Parathyroid adenoma (tissue), 2 donors: Measurements from ENCODE around the gene CYB561A3.

Source experiments
- H2AFZ ChIP-seq: fragments of 300-600 bp; sonication (generic); one replicate; pipeline ENCODE4 v1.7.0; 2017; ENCODE audit warnings: antibody characterized with exemption, mild to moderate bottlenecking
- H3K27ac ChIP-seq: fragments of 300-600 bp; sonication (generic); one replicate; pipeline ENCODE4 v1.7.0; 2017
- H3K27me3 ChIP-seq: fragments of 300-600 bp; sonication (generic); one replicate; pipeline ENCODE4 v1.7.0; 2017; ENCODE audit warnings: low read length; ENCODE audit not compliant: control insufficient read depth, insufficient read depth
- H3K36me3 ChIP-seq: fragments of 300-600 bp; sonication (generic); one replicate; pipeline ENCODE4 v1.7.0; 2017; ENCODE audit warnings: low read length; ENCODE audit not compliant: control insufficient read depth, insufficient read depth
- H3K4me1 ChIP-seq: fragments of 300-600 bp; sonication (generic); one replicate; pipeline ENCODE4 v1.7.0; 2017; ENCODE audit warnings: control low read depth
- H3K4me2 ChIP-seq: fragments of 300-600 bp; sonication (generic); one replicate; pipeline ENCODE4 v1.7.0; 2017; ENCODE audit warnings: low read length
- H3K4me3 ChIP-seq: fragments of 300-600 bp; sonication (generic); one replicate; pipeline ENCODE4 v1.7.0; 2017; ENCODE audit warnings: low read depth, low read length
- H3K79me2 ChIP-seq: fragments of 300-600 bp; sonication (generic); one replicate; pipeline ENCODE4 v1.7.0; 2017; ENCODE audit warnings: control low read depth
- H3K9ac ChIP-seq: fragments of 300-600 bp; sonication (generic); one replicate; pipeline ENCODE4 v1.7.0; 2017; ENCODE audit warnings: mild to moderate bottlenecking
- H3K9me3 ChIP-seq: fragments of 300-600 bp; sonication (generic); one replicate; pipeline ENCODE4 v1.7.0; 2017; ENCODE audit warnings: low read length; ENCODE audit not compliant: control insufficient read depth
- TF ChIP-seq, protein P1 (sequence below): fragments of 300-600 bp; sonication (generic); IDR thresholded peaks from one replicate; pipeline ENCODE4 v1.7.0; 2017; ENCODE audit warnings: antibody characterized with exemption, mild to moderate bottlenecking
- donor health status: primary hyperparathyroidism.

CYB561A3 gene

GRCh38 chr11:61310749-61311148 lies 50.9 kb downstream of the CYB561A3 start:
- Histone ChIP-seq H3K27ac (no peak overlapping the region), H3K9me3 (no peaks in the 10 kb centered on the region), H2AFZ (no peak overlapping the region), H3K9ac (no peak overlapping the region), H3K4me1 (peaks cover 4% of the 10 kb centered on the region), H3K4me3 (no peak overlapping the region), H3K79me2 (no peaks in the 10 kb centered on the region), H3K36me3 (no peaks in the 10 kb centered on the region), H3K27me3 (no peaks in the 10 kb centered on the region), H3K4me2 (no peak overlapping the region)
- TF ChIP-seq, protein P1, sequence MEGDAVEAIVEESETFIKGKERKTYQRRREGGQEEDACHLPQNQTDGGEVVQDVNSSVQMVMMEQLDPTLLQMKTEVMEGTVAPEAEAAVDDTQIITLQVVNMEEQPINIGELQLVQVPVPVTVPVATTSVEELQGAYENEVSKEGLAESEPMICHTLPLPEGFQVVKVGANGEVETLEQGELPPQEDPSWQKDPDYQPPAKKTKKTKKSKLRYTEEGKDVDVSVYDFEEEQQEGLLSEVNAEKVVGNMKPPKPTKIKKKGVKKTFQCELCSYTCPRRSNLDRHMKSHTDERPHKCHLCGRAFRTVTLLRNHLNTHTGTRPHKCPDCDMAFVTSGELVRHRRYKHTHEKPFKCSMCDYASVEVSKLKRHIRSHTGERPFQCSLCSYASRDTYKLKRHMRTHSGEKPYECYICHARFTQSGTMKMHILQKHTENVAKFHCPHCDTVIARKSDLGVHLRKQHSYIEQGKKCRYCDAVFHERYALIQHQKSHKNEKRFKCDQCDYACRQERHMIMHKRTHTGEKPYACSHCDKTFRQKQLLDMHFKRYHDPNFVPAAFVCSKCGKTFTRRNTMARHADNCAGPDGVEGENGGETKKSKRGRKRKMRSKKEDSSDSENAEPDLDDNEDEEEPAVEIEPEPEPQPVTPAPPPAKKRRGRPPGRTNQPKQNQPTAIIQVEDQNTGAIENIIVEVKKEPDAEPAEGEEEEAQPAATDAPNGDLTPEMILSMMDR = no peak

- no peaks in the 10 kb centered on the region for H3K79me2 ChIP-seq
- TF ChIP-seq, protein P1 = no peak
- no peak overlapping the region for H3K27ac ChIP-seq
- H3K9me3 ChIP-seq = no peaks in the 10 kb centered on the region
- no peak overlapping the region for H3K4me2 ChIP-seq
- H3K27me3 ChIP-seq = no peaks in the 10 kb centered on the region
- no peak overlapping the region for H3K9ac ChIP-seq
- H3K4me3 ChIP-seq = no peak overlapping the region
- peaks cover 4% of the 10 kb centered on the region for H3K4me1 ChIP-seq
- no peaks in the 10 kb centered on the region for H3K36me3 ChIP-seq
- H2AFZ ChIP-seq = no peak overlapping the region
Observed at GRCh38 chr11:61309739-61310138, 51.9 kb downstream of the CYB561A3 start.

GRCh38 chr11:61309141-61309540 lies 52.5 kb downstream of the CYB561A3 start:
- Histone ChIP-seq H3K9me3 (no peaks in the 10 kb centered on the region), H3K4me2 (no peak overlapping the region), H3K4me3 (no peak overlapping the region), H3K9ac (no peak overlapping the region), H3K36me3 (no peaks in the 10 kb centered on the region), H3K79me2 (no peaks in the 10 kb centered on the region), H3K27me3 (no peaks in the 10 kb centered on the region), H3K4me1 (peaks cover 4% of the 10 kb centered on the region), H2AFZ (no peak overlapping the region), H3K27ac (no peak overlapping the region)
- TF ChIP-seq, protein P1 = no peak

- no peaks in the 10 kb centered on the region for H3K9me3 ChIP-seq
- H3K4me1 ChIP-seq = peaks cover 4% of the 10 kb centered on the region
- H3K4me2 ChIP-seq = no peak overlapping the region
- H3K27ac ChIP-seq = no peak overlapping the region
- no peak overlapping the region for H3K9ac ChIP-seq
- H3K79me2 ChIP-seq = no peaks in the 10 kb centered on the region
- TF ChIP-seq, protein P1 = no peak
- H3K4me3 ChIP-seq = no peak overlapping the region
- H2AFZ ChIP-seq = no peak overlapping the region
- H3K27me3 ChIP-seq = no peaks in the 10 kb centered on the region
- H3K36me3 ChIP-seq = no peaks in the 10 kb centered on the region
Observed at GRCh38 chr11:61307354-61307753, 54.3 kb downstream of the CYB561A3 start.

DNA sequence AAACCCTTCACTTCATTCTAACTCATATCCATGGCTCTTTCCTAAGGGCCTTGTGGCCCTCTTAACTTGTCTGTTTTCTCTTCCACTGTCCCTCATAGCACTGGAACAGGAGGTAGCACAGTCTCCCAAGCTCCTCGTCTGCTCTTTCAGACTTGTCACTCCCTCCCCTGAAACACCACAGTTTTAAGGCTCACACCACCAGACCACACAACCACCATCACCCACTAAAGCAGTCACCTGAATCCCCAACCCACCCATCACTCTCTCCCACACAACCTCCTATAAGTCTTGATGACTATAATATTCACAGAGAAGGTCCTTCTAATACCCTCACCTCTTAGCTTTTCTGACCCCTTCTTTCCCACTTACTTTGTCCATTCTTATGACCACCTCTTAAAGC lies 55.5 kb downstream of the CYB561A3 start:
- no peaks in the 10 kb centered on the region for H3K36me3 ChIP-seq
- no peak overlapping the region for H3K4me2 ChIP-seq
- H3K9me3 ChIP-seq = no peaks in the 10 kb centered on the region
- H3K79me2 ChIP-seq = no peaks in the 10 kb centered on the region
- no peak overlapping the region for H3K9ac ChIP-seq
- no peaks in the 10 kb centered on the region for H3K27me3 ChIP-seq
- no peak overlapping the region for H2AFZ ChIP-seq
- TF ChIP-seq, protein P1 = no peak
- H3K27ac ChIP-seq = no peak overlapping the region
- H3K4me1 ChIP-seq = peaks cover 4% of the 10 kb centered on the region
- no peak overlapping the region for H3K4me3 ChIP-seq
